Brain microvascular endothelial cell (primary cell): ENCODE measurements around the gene ZNF511.

ENCODE experiments used
- DNase-seq: peaks from one replicate; pipeline ENCODE4 v3.0.0-alpha.2; 2020
- H3K27ac ChIP-seq: fragments of 250-450 bp; sonication (Bioruptor Pico); 2 replicates; pipeline ENCODE4 v1.5.1; 2020; ENCODE audit warnings: mild to moderate bottlenecking, moderate library complexity
- H3K27me3 ChIP-seq: fragments of 250-450 bp; sonication (Bioruptor Pico); replicated peaks from 2 replicates; pipeline ENCODE4 v1.5.1; 2020; ENCODE audit warnings: mild to moderate bottlenecking
- H3K36me3 ChIP-seq: fragments of 250-450 bp; sonication (Bioruptor Pico); replicated peaks from 2 replicates; pipeline ENCODE4 v1.5.1; 2020; ENCODE audit warnings: mild to moderate bottlenecking
- H3K4me3 ChIP-seq: 2 replicates; pipeline ENCODE4 v1.5.1; 2011; ENCODE audit warnings: low read depth, mild to moderate bottlenecking, control low read depth, low read length, moderate library complexity
- CTCF ChIP-seq: IDR thresholded peaks from 2 replicates; pipeline ENCODE4 v1.5.1; 2011; ENCODE audit warnings: low read depth, mild to moderate bottlenecking, moderate library complexity, low read length, control low read depth, inconsistent platforms; ENCODE audit errors: missing control alignments
- in situ Hi-C: cut with HindIII; loops from 2 replicates; pipeline ENCODE4 v1.10.0; 2017; ENCODE audit warnings: low sequenced_read_pairs, low pct_ligation_motif_present

ZNF511 gene

GRCh38 chr10:133306941-133307379, 1.8 kb upstream of the ZNF511 start:
- Histone ChIP-seq H3K4me3 (no peak overlapping the region), H3K27me3 (no peaks in the 10 kb centered on the region), H3K27ac (no peak overlapping the region), H3K36me3 (peaks cover 5% of the 10 kb centered on the region)
- no peak for DNase-seq
- in situ Hi-C loops, result no loop called here
- TF ChIP-seq CTCF, result no peak

- Histone ChIP-seq H3K4me3 (peak overlapping the region; percentile 82), H3K36me3 (peaks cover 5% of the 10 kb centered on the region), H3K27ac (peak overlapping the region; percentile 93), H3K27me3 (no peaks in the 10 kb centered on the region)
- peak; percentile 84 for TF ChIP-seq CTCF
- DNase-seq, result peak; percentile 61
- in situ Hi-C loops, result no loop called here
Measured at GRCh38 chr10:133307776-133308420, 816 bp upstream of the ZNF511 start.

DNA sequence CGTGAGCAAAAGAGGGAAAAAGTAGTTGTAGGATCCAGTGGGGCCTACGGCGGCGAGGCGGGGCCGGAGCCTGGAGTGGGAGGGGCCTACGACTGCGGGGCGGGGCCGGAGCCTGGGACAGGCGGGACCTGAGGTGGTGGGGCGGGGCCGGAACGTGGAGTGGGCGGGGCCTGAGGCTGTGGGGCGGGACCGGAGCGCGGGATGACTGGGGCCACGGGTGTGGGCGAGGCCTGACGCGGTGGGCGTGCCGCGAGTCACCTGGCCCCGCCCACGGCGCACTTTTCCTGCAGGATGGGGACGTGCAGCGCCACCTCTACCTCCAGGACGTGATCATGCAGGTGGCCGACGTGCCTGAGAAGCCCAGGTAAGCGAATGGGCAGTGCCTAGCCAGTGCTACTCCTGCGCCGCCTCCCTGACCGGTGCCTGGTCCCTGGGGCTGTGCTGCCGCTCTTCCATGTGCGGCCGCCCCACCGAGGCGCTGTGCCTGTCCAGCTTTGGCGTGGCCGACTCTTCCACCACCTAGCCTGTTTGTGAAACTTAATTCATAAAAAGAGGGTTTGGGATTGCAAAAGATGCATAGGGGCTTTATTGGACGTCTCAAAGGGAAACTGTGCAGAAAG, 496 bp downstream of the ZNF511 start:
- in situ Hi-C loops, result no loop called here
- H3K27ac ChIP-seq, result peak overlapping the region; percentile 93
- no peak for TF ChIP-seq CTCF
- H3K36me3 ChIP-seq, result peaks cover 5% of the 10 kb centered on the region
- H3K4me3 ChIP-seq, result peak overlapping the region; percentile 82
- DNase-seq, result peak; percentile 88
- H3K27me3 ChIP-seq, result no peaks in the 10 kb centered on the region

DNA sequence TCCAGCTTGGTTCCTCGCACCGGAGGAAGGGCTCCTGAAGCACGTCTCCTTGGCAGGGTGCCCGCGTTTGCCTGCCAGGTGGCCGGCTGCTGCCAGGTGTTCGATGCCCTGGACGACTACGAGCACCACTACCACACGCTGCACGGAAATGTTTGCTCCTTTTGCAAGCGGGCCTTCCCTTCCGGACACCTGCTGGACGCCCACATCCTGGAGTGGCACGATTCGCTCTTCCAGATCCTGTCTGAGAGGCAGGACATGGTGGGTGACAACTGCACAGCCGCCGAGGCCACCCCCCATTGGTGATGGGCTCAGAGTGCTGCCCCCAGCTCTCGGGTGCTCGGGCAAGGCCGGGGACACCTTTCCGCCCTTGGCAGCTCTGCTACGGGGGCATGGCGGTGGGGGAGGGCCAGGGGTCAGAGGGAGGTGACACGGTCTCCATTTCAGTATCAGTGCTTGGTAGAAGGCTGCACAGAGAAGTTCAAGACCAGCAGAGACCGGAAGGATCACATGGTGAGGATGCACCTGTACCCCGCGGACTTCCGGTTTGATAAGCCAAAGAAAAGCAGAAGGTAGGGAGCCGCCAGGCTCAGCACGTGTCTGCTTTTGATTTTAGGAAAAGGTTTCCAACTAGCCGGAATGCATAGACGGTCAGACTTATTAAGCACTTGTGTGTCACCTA, 1.1 kb downstream of the ZNF511 start:
- Histone ChIP-seq H3K27ac (no peak overlapping the region), H3K27me3 (no peaks in the 10 kb centered on the region), H3K4me3 (no peak overlapping the region), H3K36me3 (peaks cover 5% of the 10 kb centered on the region)
- no peak for TF ChIP-seq CTCF
- no peak for DNase-seq
- in situ Hi-C loops, result no loop called here

- H3K36me3 ChIP-seq, result peaks cover 5% of the 10 kb centered on the region
- H3K4me3 ChIP-seq, result no peak overlapping the region
- in situ Hi-C loops, result no loop called here
- H3K27ac ChIP-seq, result no peak overlapping the region
- no peak for TF ChIP-seq CTCF
- H3K27me3 ChIP-seq, result no peaks in the 10 kb centered on the region
- DNase-seq, result no peak
Measured at GRCh38 chr10:133310399-133310755, 1.7 kb downstream of the ZNF511 start.
